COLO668 (cell line): ENCODE results near the gene NPB.
A peak's percentile ranks its signal among the peaks of the same experiment; 100 is the strongest.

Source experiments
- DNase-seq: peaks from one replicate; lab custom pipeline; 2025; ENCODE audit not compliant: unreplicated experiment; lab: John Stamatoyannopoulos, UW

The NPB gene

DNA sequence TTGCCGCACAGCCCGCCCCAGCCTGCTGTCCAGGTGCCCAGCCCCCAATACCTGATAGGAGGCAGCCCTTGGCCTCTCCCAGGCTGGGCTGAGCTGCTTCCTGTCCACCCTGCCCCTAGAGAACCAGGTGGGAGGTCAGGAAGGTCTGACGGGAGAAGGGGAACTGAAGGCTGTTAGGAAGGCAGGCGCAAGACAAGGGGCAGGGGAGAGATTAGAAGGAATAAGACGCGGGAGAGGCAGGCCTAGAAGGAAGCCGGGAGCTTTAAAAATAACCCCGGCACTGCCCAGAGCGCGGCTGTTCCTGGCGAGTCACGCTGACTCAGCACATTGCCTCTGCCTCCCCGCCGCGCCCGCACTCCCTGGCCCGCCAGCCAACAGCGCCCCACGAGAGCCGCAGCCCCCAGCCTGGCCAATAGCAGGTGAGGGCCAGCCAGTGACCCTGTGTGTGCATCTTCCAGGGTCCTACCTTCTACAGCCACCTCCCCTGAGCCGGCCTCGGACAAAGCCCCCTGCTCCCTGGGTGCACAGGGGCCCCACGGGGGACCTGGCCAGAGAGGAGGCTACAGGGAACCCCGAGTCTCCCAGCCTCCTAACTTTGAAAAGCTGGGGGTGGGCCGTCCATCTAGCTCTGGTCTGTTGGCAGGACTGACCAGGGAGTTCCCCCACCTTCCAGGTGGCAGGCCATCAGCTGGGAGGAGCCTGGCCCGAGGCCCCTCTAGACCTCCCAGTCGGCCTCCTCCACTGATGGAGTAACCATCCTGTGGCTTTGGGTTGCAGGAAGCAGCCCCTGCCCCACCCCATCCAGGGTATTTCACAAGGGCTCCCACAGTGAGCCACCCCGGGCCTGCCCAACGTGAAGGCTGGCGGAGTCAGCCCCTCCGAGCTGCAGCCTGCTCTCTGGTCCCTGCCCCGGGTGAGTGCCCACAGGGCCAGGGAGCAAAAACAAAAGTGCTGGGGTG is 21.5 kb downstream of the NPB start:
- peak; percentile 38 for DNase-seq

DNA sequence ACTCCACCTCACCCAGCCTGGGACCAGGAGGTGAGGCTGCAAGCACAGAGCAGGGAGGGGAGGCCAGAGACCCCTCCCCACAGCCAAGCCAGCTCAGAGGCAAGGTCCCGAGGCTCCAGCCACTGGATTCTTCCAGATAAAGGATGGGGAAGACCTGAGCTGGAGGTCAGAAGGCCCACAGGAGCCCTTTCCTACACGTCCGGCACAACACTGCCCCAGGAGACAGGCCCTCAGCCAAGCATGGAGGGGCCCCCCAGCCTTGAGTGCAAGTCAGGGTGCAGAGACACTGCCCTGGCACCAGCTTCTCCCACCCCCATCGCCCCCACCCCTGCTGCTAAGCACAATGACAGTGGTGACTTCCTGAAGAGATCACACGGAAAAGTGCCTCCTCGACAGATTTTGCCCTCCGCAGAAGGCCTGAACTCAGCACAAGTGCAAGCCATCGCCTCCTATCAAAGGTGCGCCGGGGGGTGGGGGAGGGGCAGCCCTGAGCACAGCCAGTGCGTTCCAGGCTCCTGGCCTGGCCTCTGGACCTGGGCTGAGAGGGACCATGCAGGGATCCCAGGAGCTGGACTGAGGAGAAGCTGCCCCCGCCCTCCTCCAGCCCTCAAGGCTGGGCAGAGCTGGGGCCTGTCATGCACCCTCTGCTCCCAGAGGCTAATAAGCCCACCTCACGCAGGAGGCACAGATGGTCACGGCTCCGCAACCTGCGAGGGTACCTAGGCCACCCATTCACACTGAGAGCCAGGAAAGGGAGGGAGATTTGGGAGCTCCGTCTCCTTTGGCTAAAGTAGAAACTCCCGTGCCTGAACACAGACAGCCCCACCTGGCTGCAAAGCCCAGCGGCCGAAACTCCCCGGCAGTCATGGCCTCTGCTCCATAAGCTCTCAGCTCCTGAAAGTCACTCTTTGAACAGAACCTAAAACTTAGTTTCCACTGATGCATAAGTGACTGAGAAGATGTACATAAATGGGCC is 22.8 kb downstream of the NPB start:
- DNase-seq: peak; percentile 36

DNA sequence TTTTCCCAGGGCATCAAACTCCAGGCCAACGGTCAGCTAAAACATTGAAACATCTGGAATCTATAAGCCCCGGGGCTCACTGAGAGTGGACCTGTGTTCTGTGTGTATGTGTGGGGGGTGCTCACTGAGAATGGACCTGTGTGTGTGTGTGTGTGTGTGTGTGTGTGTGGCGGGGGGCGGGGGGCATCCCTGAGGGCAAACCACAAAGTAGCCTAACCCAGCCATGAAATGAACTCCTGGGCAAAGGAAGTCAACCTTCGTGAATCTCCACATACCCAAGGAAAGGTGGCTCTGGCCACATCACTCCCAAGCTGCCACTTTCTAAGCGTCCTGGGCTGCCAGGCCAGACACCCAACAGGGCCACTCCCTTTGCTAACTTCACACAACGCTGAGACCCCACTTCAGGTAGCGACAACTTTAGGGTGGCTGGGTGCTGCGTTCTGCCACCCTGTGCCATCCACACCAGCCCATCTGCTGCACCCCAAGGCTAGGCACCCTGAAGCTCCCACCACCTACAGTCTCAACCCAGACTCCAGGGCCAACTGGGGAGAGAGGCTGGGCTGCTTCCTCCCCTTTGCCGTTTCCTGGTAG is 23.9 kb downstream of the NPB start:
- DNase-seq: no peak

DNA sequence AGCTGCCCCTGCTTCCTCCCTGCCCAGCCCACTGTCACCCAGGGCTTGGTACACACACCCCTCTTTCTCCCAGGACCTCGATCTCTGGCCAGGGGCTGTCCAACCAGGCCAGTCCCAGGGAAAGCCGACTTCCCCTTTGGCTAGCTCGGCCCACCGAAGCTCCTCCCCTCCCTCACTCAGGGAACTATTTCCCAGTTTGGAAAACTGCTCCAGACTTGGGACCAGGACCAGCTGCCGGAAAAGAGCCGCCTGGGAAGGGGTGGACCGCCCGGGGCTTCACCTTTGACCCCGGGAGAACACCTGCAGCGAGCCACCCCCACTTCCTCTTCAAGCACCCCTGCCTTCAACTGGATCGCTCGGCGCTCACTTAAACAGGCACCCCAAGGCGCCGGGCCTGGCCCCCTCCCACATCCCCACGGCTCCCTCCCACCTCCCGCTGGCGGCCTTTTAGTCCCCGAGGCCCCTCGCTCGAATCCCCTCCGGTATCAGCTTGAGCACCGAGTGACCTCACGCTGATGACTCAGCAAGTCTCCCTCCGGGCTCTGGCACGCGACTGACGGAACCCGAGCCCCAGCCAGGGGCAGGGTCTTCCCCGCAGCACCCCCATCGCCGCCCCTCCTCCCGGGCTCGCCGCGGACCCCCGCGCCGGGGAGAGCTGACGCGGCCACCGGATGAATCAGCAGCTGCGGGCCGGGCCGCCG is 24.6 kb downstream of the NPB start:
- peak; percentile 82 for DNase-seq

DNA sequence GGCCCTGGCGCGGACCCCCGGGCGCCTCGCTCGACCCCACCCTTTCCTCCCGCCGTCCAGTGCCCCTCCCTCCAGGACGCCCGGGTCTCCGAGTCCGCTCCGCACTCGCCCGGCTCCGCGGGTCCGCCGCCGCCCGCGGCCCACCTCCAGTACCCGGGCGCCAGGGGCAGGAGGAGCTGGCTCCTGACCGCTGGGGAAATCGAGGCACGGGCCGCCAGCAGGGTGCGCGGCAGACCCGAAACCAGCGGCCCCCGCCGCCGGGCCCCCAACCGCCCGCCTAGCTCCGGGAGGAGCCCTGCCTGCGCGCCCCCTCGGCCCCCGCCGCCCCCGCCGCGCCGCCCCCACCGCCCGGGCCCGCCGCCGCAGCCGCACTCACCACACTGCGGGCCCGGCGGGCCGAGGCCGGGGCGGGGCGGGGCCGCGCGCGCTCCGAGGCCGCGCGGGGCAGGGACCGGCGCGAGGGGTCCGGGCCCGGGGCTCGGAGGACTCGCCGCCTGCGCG is 25.2 kb downstream of the NPB start:
- no peak for DNase-seq

DNA sequence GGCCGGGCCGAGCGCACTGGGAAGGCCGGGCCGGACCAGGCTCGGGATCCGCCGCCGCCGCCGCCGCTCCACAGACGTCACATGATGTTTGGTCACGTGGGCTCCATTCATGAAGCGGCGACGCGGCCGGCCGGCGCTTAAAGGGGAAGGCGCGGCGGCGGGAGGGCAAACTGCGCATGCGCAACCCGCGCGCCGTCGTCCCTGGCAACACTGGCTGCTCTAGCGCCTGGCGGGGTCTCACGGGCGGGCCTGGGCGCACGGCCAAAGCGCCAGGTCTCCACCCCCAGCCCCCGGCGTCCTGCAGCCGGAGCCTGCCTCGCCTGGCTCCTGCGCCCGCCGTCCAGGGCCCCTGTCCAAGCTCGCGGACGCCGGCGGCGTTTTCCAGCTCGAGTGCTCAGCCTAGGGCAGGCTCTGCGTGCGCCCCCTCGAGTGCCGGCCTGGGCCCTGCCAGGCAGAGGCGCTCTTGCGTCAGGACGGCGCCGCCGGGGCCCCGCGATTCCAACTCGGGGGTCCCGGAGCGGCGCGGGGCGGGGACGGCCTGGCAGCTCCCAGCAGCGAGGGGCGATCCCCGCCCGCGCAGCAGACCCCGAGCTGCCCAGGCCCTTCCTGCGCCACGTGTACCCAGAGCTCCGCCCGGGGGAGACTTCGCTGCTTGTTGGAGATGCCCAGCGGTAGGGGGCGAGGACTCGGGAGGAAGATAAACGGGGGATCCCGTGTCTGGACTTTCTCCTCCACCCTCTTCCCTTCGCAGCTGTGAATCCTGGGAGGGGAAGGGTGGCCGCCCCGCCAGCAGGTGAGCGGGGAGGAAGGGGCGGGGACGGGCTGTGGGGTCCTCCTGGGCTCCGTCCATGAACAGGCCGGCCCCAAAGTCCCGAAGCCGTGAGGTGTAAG is 25.9 kb downstream of the NPB start, which contains the start of gene MAFG:
Gene MAFG, minus strand, starts transcription at position 83 of the 891 bp plus-strand sequence. CDS start 4,550 bp downstream, outside the sequence.
- peak; percentile 93 for DNase-seq

DNA sequence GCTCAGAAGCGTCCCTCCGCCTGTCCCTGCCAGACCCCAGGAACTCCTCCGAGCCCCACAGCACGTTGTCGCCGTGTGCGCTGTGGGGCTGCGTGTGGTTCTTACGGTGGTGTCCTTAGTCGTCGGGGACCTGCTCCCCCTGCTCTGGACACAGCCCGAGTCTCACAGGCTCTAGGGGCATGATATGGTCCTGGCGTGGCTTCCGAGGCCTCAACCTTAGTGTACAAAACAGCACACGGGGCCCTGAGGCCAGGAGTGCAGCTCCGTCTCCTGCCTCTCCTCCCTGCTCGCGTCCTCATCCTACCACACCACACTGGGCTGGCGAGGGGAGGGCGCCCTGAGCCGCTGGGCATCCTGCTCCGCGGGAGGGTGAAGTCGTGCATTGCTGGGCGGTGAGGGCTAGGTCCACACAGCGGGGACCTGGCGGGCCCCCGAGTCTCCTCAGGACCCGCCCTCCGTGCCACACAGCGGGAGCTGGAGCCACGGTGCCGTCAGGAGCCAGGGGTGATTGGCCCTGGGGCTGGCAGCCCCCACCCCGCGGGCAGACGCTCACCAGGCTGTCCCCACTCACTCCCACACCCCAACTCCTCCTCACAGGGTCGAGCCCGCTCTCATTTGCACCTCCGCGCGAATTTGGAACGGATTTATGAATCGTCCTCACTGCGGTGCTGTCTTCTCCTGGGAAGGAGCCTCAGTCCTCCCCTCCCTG is 26.7 kb downstream of the NPB start:
- DNase-seq: peak; percentile 32

DNA sequence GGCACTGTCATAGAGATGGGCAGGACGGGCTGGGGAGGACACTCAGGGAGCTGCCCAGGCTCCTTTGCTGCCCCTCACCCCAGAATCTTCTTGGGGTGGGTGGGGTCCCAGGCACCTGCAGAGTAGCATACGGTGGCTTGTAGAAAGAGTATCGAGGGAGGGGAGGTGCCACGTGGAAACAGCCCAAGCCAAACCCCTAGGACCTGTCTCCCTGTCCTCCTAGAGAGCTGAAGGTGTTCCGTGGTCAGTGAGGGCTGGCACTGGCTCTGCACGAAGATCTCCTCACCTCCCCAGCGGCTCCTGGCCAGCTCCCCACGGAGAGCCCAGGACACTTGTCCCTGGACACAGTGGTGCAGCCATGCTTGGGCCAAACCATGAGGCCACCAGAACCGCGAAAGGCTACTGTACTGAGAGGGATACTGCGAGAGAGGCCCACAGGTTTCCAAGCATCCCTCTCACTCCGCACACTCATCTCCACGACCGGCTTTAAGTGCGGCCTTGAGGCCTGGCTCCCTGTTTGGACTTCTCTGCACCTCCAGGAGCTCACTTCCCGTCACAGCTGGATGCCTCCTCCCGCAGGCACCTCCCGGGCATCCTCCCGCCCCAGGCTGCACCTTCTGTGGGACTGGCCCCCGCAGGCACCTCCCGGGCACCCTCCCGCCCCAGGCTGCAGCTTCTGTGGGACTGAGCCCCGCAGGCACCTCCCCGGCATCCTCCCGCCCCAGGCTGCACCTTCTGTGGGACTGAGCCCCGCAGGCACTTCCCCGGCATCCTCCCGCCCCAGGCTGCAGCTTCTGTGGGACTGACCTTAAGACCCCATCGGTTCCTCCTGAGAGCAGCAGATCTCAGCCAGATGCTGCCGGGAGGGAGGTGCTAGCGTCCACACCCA is 27.5 kb downstream of the NPB start:
- DNase-seq: no peak

DNA sequence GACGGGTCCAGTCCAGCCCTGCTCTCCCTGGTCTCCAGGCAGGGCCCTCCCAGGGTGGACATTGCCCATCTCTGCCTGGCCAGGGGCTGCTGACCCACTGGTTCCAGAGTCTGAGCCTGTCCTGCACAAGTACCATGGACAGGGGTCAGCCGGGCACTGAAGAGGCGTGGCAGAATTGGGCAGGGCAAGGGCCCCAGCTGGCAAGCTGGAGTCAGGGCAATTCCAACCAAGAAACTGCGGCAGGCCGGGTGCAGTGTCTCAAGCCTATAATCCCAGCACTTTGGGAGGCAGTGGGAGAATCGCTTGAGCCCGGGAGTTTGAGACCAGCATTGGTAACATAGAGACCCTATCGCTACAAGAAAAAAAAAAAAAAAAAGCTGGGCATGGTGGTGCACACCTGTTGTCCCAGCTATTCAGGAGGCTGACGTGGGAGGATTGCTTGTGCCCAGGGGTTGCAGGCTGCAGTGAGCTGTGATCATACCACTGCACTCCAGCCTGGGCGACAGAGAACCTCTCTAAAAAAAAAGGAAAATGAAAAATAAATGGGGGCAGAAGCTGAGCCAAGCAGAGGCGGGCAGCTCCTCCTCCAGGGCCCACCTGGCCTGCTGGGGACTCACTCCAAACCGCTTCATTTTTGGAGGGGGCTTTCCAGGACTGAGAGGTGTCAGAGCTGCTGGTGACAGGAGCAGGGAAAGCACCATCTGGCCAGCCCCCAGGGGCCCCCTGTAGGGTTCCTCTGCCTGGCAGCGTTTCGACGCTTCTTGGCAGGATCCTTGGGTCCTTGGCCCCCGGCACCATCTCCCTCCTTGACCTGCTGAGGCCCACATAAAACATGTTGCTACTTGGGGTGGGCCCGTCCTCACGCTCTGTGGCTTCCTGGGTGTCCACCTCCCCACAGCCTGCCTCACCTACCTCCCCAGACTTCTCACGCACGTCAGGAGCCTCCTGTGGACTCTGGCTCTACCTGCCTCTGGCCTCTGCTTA is 28.4 kb downstream of the NPB start:
- no peak for DNase-seq

DNA sequence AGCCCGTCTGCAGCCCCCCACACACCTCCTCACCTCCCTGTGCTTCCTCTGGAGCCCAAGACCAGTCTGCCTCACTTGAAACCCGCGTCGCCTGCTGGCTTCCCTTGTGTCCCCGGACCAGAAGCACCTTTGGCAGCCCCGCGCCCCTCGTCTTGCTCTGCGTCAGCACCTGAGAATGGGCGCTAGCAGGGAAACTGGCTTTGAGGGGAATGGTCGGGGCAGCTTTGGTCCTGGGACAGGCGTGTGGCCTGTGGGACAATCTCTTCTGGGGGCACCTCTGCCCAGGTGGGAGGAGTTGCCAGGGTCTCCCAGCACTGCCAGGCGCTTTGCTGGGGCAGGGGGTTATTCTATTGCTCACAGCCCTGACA is 29.1 kb downstream of the NPB start:
- no peak for DNase-seq

DNA sequence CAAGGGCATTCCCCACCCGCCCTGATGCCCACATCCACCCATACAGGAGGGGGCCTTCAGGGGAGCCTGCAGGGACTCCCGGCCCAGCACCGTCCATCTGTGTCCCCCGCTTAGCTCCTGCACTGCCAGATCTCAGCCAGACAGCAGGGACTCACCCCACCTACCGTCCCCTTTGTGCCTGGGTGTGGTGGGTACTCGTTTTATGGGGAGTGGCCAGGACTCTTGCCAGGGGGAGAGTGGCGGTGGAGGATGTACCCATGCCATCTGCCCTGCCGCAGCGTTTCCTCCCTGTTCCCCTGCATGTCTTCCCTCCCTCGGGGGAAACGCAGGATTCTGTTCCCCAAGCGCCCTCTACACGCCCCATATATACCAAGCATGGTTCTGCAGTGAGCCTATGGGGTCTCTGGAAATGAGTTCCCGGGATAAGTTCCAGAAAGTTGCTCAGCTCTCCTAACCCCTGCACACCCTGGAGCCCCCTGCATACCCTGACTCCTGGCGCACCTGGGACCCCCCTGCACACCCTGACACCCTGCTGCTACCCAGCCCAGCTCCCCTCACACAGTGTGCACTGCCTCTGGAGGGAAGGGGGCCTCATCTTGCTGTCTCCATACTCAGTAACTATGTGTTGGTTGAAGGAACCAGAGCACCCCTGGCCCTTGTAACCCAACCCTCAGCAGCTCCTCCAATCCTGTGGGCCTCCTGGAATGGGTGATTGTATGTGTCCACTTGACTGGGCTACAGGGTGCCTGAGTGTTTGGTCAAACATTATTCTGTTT is 29.7 kb downstream of the NPB start:
- DNase-seq: no peak

DNA sequence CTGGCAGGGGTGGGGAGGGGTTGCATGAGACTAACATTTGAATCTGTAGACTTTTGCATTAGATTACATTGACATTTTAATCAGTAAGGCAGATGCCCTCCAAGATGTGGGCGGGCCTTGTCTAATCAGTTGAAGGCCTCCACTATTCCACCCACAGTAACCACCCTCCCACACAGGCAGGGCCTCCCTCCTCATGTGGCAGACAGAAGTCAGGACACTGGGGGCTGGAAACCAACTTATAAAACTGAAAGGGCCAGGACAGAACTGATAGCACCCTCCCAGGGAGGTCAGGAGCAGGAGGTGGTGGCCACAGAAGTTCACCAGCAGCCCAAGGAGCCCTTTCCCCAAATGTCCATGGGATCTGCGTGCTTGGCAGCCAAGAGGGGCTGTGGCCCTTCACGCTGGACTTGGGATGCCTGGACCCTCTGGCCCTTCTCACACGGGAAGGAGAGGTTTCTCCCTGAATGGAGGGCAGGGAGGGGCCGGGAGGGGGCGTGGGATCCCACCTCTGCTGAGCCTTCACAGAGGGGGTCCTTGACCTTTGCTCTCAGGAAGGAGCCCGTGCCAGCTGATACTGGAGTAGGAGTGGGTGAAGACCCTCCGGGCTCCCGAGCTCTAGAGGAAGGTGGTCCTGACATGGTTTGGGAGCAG is 30.4 kb downstream of the NPB start:
- DNase-seq: no peak

DNA sequence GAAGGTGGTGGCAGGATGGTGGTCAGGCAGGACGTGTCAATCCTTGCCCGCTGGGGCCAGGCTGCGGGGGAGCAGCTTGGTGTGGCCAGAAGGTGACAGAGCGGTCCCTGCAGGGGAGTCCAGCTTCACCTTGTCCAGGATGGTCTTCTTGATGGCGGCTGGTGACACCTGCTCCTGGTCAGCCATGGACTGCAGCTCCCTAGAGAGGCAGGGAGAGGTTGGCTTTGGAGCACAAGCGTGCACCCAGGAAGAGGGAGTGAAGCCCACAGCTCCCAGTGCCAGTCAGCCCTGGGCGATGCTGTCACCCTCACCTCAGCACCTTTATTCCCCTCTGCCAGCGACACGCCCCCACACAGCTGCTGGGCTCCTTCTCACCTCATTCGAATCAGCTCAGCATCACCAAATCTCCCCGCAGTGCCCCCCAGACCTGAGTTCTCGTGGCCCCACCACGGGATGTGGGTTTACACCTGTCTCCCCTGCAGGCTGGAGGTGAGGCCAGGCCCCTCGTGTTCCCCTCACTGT is 31.2 kb downstream of the NPB start:
- no peak for DNase-seq

DNA sequence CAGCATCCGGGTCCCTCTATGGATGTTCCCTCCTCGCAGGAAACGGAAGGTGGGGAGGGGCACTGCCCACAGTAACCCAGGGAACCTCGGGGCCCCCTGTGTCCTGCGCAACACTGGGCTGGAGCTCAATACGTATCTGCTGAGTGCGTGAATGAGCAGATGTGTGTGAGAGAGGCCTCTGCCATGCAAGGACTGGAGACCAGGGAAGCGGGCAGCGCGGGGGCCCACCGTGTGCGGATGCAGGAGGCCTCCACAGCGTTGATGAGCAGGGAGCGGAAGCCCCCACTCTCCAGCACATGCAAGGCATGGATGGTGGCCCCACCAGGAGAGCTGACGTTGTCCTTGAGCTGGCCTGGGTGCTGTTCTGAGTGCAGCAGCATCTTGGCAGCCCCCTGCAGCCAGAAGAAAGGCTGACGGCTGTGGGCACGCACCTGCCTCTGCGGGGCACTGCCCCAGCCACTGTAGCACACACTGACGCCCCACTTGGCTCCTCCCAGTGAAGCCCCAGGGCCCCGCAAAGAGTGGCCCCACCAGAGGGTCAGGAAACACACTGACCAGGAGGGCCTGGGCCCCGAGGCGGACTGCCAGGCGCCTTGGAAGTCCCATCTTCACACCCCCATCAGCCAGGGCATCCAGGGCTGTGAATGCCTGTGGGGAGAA is 32.2 kb downstream of the NPB start:
- no peak for DNase-seq
